ENCODE measurements around the gene LDLRAD4.

DNA sequence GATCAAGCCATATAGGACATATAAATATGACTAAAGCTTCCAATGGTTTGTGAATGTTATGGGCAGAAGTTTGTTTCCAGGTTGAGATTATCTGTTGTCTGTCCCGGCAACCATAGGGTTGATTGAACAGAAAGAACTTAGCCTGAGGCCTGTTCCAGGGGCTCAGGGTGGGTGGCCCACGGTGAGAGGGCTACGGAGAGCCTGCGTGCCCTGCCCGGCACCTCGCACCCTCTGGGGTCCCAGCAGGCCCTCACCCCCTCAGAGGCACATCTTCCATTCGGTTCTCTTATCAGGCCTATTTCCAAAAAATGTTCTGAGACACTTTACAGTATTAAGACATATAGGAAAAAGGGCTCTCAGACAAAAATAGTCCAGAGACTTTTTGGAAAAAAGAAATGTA, 40.4 kb upstream of the LDLRAD4 start:
- TF ChIP-seq, protein P1, sequence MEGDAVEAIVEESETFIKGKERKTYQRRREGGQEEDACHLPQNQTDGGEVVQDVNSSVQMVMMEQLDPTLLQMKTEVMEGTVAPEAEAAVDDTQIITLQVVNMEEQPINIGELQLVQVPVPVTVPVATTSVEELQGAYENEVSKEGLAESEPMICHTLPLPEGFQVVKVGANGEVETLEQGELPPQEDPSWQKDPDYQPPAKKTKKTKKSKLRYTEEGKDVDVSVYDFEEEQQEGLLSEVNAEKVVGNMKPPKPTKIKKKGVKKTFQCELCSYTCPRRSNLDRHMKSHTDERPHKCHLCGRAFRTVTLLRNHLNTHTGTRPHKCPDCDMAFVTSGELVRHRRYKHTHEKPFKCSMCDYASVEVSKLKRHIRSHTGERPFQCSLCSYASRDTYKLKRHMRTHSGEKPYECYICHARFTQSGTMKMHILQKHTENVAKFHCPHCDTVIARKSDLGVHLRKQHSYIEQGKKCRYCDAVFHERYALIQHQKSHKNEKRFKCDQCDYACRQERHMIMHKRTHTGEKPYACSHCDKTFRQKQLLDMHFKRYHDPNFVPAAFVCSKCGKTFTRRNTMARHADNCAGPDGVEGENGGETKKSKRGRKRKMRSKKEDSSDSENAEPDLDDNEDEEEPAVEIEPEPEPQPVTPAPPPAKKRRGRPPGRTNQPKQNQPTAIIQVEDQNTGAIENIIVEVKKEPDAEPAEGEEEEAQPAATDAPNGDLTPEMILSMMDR (conservative IDR thresholded peaks at IDR 0.05), result no peak
- no peak for TF ChIP-seq ZFX (IDR thresholded peaks at IDR 0.05)
